HL-60 (cell line): ENCODE measurements around the gene TOR2A.

Source experiments
- GABPA ChIP-seq: IDR thresholded peaks from 2 replicates; pipeline ENCODE4 v1.6.1; 2012; ENCODE audit warnings: low read depth
- POLR2AphosphoS5 ChIP-seq: IDR thresholded peaks from 2 replicates; pipeline ENCODE4 v1.6.1; 2012; ENCODE audit warnings: low read depth
- SPI1 ChIP-seq: IDR thresholded peaks from 2 replicates; pipeline ENCODE4 v1.6.1; 2012; ENCODE audit warnings: low read depth, mild to moderate bottlenecking, borderline replicate concordance
- TF ChIP-seq, protein P1 (sequence below): IDR thresholded peaks from one replicate; pipeline ENCODE4 v1.5.1; 2011; ENCODE audit warnings: low read length, control low read depth, inconsistent platforms; ENCODE audit not compliant: insufficient read depth
- TF ChIP-seq, protein P2 (sequence below): IDR thresholded peaks from 2 replicates; pipeline ENCODE4 v1.6.1; 2012; ENCODE audit warnings: low read depth; ENCODE audit not compliant: insufficient replicate concordance

- TF ChIP-seq, protein P1, sequence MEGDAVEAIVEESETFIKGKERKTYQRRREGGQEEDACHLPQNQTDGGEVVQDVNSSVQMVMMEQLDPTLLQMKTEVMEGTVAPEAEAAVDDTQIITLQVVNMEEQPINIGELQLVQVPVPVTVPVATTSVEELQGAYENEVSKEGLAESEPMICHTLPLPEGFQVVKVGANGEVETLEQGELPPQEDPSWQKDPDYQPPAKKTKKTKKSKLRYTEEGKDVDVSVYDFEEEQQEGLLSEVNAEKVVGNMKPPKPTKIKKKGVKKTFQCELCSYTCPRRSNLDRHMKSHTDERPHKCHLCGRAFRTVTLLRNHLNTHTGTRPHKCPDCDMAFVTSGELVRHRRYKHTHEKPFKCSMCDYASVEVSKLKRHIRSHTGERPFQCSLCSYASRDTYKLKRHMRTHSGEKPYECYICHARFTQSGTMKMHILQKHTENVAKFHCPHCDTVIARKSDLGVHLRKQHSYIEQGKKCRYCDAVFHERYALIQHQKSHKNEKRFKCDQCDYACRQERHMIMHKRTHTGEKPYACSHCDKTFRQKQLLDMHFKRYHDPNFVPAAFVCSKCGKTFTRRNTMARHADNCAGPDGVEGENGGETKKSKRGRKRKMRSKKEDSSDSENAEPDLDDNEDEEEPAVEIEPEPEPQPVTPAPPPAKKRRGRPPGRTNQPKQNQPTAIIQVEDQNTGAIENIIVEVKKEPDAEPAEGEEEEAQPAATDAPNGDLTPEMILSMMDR = peak; percentile 33
- no peak for TF ChIP-seq POLR2AphosphoS5
- TF ChIP-seq, protein P2, sequence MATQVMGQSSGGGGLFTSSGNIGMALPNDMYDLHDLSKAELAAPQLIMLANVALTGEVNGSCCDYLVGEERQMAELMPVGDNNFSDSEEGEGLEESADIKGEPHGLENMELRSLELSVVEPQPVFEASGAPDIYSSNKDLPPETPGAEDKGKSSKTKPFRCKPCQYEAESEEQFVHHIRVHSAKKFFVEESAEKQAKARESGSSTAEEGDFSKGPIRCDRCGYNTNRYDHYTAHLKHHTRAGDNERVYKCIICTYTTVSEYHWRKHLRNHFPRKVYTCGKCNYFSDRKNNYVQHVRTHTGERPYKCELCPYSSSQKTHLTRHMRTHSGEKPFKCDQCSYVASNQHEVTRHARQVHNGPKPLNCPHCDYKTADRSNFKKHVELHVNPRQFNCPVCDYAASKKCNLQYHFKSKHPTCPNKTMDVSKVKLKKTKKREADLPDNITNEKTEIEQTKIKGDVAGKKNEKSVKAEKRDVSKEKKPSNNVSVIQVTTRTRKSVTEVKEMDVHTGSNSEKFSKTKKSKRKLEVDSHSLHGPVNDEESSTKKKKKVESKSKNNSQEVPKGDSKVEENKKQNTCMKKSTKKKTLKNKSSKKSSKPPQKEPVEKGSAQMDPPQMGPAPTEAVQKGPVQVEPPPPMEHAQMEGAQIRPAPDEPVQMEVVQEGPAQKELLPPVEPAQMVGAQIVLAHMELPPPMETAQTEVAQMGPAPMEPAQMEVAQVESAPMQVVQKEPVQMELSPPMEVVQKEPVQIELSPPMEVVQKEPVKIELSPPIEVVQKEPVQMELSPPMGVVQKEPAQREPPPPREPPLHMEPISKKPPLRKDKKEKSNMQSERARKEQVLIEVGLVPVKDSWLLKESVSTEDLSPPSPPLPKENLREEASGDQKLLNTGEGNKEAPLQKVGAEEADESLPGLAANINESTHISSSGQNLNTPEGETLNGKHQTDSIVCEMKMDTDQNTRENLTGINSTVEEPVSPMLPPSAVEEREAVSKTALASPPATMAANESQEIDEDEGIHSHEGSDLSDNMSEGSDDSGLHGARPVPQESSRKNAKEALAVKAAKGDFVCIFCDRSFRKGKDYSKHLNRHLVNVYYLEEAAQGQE = no peak
- no peak for TF ChIP-seq SPI1
- TF ChIP-seq GABPA = no peak
Observed at GRCh38 chr9:127763918-127764384, 28.9 kb upstream of the TOR2A start.
